ENCODE data around the gene NBPF12.
"Not testable (repeated sequence)": the region's sequence is repeated elsewhere in the genome, so short reads cannot be mapped to it uniquely, and the experiment has no call there.

The NBPF12 gene

GRCh38 chr1:146985855-146986254 is 47.7 kb downstream of the NBPF12 start:
- DNase-seq: not testable (repeated sequence)

- DNase-seq: not testable (repeated sequence)
These were observed 48.3 kb downstream of the NBPF12 start for GRCh38 chr1:146986450-146986849.

GRCh38 chr1:146987502-146987901 is 49.4 kb downstream of the NBPF12 start:
- not testable (repeated sequence) for DNase-seq

GRCh38 chr1:146989455-146989854 is 51.3 kb downstream of the NBPF12 start:
- not testable (repeated sequence) for DNase-seq

- not testable (repeated sequence) for DNase-seq
These were observed 70.4 kb downstream of the NBPF12 start for GRCh38 chr1:147008495-147008894.

- not testable (repeated sequence) for DNase-seq
These were observed 88.9 kb downstream of the NBPF12 start for GRCh38 chr1:147026975-147027374.

GRCh38 chr1:147030066-147030653 is 92.0 kb downstream of the NBPF12 start:
- peak; percentile 76 for DNase-seq

- no peak for DNase-seq
These were observed 101.8 kb downstream of the NBPF12 start for GRCh38 chr1:147039916-147040315.

GRCh38 chr1:147042891-147043290 is 104.8 kb downstream of the NBPF12 start:
- DNase-seq: not testable (repeated sequence)

- not testable (repeated sequence) for DNase-seq
These were observed 106.4 kb downstream of the NBPF12 start for GRCh38 chr1:147044511-147044910.

All from inflammatory macrophage treated with lipopolysaccharide for 4 hours (primary cell).